Glutamatergic neuron (in vitro differentiated cells): ENCODE results near the gene TP53I11. TPM values are rescaled to one million over a fixed set of nuclear protein-coding genes. Genes with fewer than 3 reads are reported as not detected.

Experiments used
- DNase-seq: peaks from one replicate; pipeline ENCODE4 v3.0.0; 2022
- H3K27ac Mint-ChIP-seq: one replicate; pipeline ENCODE4 v1.8.0; 2020; ENCODE audit warnings: mild to moderate bottlenecking, mixed read lengths, inconsistent platforms; ENCODE audit not compliant: unreplicated experiment
- H3K27me3 Mint-ChIP-seq: one replicate; pipeline ENCODE4 v1.8.0; 2020; ENCODE audit warnings: mild to moderate bottlenecking, moderate library complexity, mixed read lengths, inconsistent platforms; ENCODE audit not compliant: unreplicated experiment
- H3K36me3 Mint-ChIP-seq: one replicate; pipeline ENCODE4 v1.8.0; 2020; ENCODE audit warnings: mild to moderate bottlenecking, mixed read lengths, inconsistent platforms; ENCODE audit not compliant: unreplicated experiment
- H3K4me1 Mint-ChIP-seq: one replicate; pipeline ENCODE4 v1.8.0; 2020; ENCODE audit warnings: mild to moderate bottlenecking, low read depth, mixed read lengths, inconsistent platforms; ENCODE audit not compliant: unreplicated experiment
- H3K4me3 Mint-ChIP-seq: one replicate; pipeline ENCODE4 v1.8.0; 2020; ENCODE audit warnings: mild to moderate bottlenecking, mixed read lengths, inconsistent platforms; ENCODE audit not compliant: unreplicated experiment
- H3K9me3 Mint-ChIP-seq: one replicate; pipeline ENCODE4 v1.8.0; 2020; ENCODE audit warnings: mild to moderate bottlenecking, moderate library complexity, mixed read lengths, inconsistent platforms; ENCODE audit not compliant: unreplicated experiment
- total RNA-seq: library from RNA; stranded (reverse); fragmentation: NEBNext Ultra II Directional; extraction: Animal tissue kit (Norgen Biotek cat#: 25700); gene quantifications from one replicate; pipeline ENCODE4 v1.2.1, GENCODE V29; 2021; ENCODE audit not compliant: unreplicated experiment
- TF ChIP-seq, protein P1 (sequence below): fragments of 200-600 bp; sonication (generic); IDR thresholded peaks from one replicate; pipeline ENCODE4 v1.5.0; 2021; ENCODE audit not compliant: partially characterized antibody, unreplicated experiment

The TP53I11 gene
- total RNA-seq, 1 donor from 2014 or later: 420 TPM

- H3K27me3 Mint-ChIP-seq: peaks cover 7% of the 10 kb centered on the region
- H3K27ac Mint-ChIP-seq: no peak overlapping the region
- H3K4me1 Mint-ChIP-seq: peaks cover 12% of the 10 kb centered on the region
- TF ChIP-seq, protein P1, sequence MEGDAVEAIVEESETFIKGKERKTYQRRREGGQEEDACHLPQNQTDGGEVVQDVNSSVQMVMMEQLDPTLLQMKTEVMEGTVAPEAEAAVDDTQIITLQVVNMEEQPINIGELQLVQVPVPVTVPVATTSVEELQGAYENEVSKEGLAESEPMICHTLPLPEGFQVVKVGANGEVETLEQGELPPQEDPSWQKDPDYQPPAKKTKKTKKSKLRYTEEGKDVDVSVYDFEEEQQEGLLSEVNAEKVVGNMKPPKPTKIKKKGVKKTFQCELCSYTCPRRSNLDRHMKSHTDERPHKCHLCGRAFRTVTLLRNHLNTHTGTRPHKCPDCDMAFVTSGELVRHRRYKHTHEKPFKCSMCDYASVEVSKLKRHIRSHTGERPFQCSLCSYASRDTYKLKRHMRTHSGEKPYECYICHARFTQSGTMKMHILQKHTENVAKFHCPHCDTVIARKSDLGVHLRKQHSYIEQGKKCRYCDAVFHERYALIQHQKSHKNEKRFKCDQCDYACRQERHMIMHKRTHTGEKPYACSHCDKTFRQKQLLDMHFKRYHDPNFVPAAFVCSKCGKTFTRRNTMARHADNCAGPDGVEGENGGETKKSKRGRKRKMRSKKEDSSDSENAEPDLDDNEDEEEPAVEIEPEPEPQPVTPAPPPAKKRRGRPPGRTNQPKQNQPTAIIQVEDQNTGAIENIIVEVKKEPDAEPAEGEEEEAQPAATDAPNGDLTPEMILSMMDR: no peak
- peaks cover 3% of the 10 kb centered on the region for H3K9me3 Mint-ChIP-seq
- no peaks in the 10 kb centered on the region for H3K36me3 Mint-ChIP-seq
- DNase-seq: no peak
- no peak overlapping the region for H3K4me3 Mint-ChIP-seq
These were observed 38.4 kb upstream of the TP53I11 start for GRCh38 chr11:44988981-44989635.

- no peak for DNase-seq
- no peaks in the 10 kb centered on the region for H3K36me3 Mint-ChIP-seq
- peaks cover 3% of the 10 kb centered on the region for H3K9me3 Mint-ChIP-seq
- no peak overlapping the region for H3K4me3 Mint-ChIP-seq
- peaks cover 7% of the 10 kb centered on the region for H3K27me3 Mint-ChIP-seq
- H3K27ac Mint-ChIP-seq: no peak overlapping the region
- TF ChIP-seq, protein P1: no peak
- H3K4me1 Mint-ChIP-seq: peaks cover 10% of the 10 kb centered on the region
These were observed 37.4 kb upstream of the TP53I11 start for GRCh38 chr11:44988111-44988510.

DNA sequence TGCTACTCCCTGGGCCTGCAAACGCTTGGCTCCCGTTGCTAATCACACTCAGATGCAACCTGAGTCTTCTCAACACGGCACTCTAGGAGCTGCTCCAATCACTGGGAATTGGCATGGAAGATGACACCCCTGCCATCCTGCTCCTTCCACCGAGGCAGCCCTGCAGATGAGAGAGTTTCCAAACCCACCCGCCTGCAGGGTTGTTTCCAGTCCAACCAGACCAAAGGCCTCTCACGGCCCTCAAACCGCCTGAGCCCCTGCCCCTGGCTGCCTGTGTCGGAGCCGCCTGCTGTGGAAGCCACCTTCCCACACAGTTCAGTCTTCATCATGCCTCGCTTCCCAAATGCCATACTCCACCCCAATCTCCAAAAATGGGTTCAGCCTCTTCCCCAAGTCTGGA is 36.8 kb upstream of the TP53I11 start:
- no peak for DNase-seq
- TF ChIP-seq, protein P1: no peak
- peaks cover 6% of the 10 kb centered on the region for H3K27me3 Mint-ChIP-seq
- no peak overlapping the region for H3K4me3 Mint-ChIP-seq
- peaks cover 3% of the 10 kb centered on the region for H3K9me3 Mint-ChIP-seq
- no peak overlapping the region for H3K27ac Mint-ChIP-seq
- H3K4me1 Mint-ChIP-seq: peaks cover 10% of the 10 kb centered on the region
- no peaks in the 10 kb centered on the region for H3K36me3 Mint-ChIP-seq

DNA sequence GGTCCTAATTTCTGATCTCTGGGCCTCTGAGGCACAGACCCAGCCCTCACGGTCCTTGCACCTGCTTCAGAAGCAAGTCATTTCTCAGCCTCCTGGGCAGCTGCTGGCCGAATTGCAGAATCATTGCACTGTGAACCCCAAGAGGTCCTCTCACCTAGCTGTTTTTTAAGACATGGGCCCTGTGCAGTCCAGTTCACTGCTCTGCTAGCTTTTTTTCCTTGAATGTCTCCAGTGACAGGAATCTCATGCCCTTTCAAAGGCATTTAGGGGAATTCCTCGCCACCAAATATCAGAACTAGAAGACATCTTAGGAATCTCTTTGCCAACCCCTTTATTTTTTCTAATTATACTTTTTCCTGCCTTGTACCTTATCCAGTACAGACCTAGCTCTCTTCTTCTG is 35.6 kb upstream of the TP53I11 start:
- peaks cover 3% of the 10 kb centered on the region for H3K9me3 Mint-ChIP-seq
- no peak overlapping the region for H3K4me3 Mint-ChIP-seq
- TF ChIP-seq, protein P1: no peak
- no peak overlapping the region for H3K27ac Mint-ChIP-seq
- peaks cover 8% of the 10 kb centered on the region for H3K27me3 Mint-ChIP-seq
- DNase-seq: no peak
- H3K4me1 Mint-ChIP-seq: peaks cover 13% of the 10 kb centered on the region
- peaks cover 5% of the 10 kb centered on the region for H3K36me3 Mint-ChIP-seq

DNA sequence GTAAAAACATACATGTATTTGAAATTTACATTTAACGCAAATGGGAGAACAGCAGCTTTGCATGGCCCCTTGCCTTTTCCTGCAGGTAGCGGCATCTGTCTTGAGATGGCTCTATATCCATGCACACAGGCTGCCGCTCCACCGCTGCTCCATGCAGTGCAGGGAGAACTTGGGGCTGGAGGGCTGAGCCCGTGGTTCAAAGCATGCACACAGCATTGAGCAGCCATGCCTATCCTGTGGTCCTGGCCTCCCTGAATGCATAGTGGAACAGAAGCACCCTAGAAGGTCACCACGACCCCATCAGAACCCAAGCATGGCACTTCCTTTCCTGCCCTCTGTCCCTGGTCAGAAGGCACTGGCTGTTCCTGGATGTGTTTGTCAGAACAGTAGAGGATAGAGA is 35.0 kb upstream of the TP53I11 start:
- H3K36me3 Mint-ChIP-seq: peaks cover 5% of the 10 kb centered on the region
- H3K9me3 Mint-ChIP-seq: peaks cover 2% of the 10 kb centered on the region
- TF ChIP-seq, protein P1: no peak
- H3K27me3 Mint-ChIP-seq: peaks cover 7% of the 10 kb centered on the region
- DNase-seq: no peak
- H3K27ac Mint-ChIP-seq: no peak overlapping the region
- H3K4me3 Mint-ChIP-seq: no peak overlapping the region
- H3K4me1 Mint-ChIP-seq: peaks cover 9% of the 10 kb centered on the region
